ENCODE results near the gene INSRR.

Gene INSRR

GRCh38 chr1:156886583-156887281, 27.8 kb upstream of the INSRR start:
- peaks cover 1 to 3% of the 10 kb centered on the region in 2 experiments for H3K4me1 ChIP-seq (ENCODE audit: control insufficient read depth in 1 of 2, insufficient read depth in 1 of 2, low read depth in 1 of 2, low read length in 1 of 2)
- H3K27ac ChIP-seq, result no peak overlapping the region
- no peak for TF ChIP-seq CTCF (IDR thresholded peaks at IDR 0.05)
- H3K4me3 ChIP-seq (ENCODE audit: low read depth in 1 of 2, low read length in 1 of 2), result no peak overlapping the region
- H3K9me3 ChIP-seq, result no peaks in the 10 kb centered on the region
- peaks cover 81% of the 10 kb centered on the region for H3K27me3 ChIP-seq
- no peaks in the 10 kb centered on the region for H3K36me3 ChIP-seq

- H3K4me3 ChIP-seq (ENCODE audit: low read depth in 1 of 2, low read length in 1 of 2), result no peak overlapping the region
- H3K27me3 ChIP-seq, result peaks cover 81% of the 10 kb centered on the region
- no peaks in the 10 kb centered on the region for H3K36me3 ChIP-seq
- TF ChIP-seq CTCF (IDR thresholded peaks at IDR 0.05), result no peak
- no peak overlapping the region for H3K27ac ChIP-seq
- H3K9me3 ChIP-seq, result no peaks in the 10 kb centered on the region
- H3K4me1 ChIP-seq (ENCODE audit: control insufficient read depth in 1 of 2, insufficient read depth in 1 of 2, low read depth in 1 of 2, low read length in 1 of 2), result no peaks in the 10 kb centered on the region
Measured at GRCh38 chr1:156885880-156886355, 27.0 kb upstream of the INSRR start.

GRCh38 chr1:156885314-156885713, 26.4 kb upstream of the INSRR start:
- Histone ChIP-seq H3K27ac (no peak overlapping the region), H3K4me1 (ENCODE audit: control insufficient read depth in 1 of 2, insufficient read depth in 1 of 2, low read depth in 1 of 2, low read length in 1 of 2) (no peaks in the 10 kb centered on the region), H3K27me3 (peaks cover 79% of the 10 kb centered on the region), H3K36me3 (no peaks in the 10 kb centered on the region), H3K4me3 (ENCODE audit: low read depth in 1 of 2, low read length in 1 of 2) (no peak overlapping the region), H3K9me3 (no peaks in the 10 kb centered on the region)
- no peak for TF ChIP-seq CTCF (IDR thresholded peaks at IDR 0.05)

GRCh38 chr1:156884560-156885184, 25.8 kb upstream of the INSRR start:
- TF ChIP-seq CTCF (IDR thresholded peaks at IDR 0.05), result no peak
- H3K4me1 ChIP-seq (ENCODE audit: control insufficient read depth in 1 of 2, insufficient read depth in 1 of 2, low read depth in 1 of 2, low read length in 1 of 2), result no peaks in the 10 kb centered on the region
- H3K4me3 ChIP-seq (ENCODE audit: low read depth in 1 of 2, low read length in 1 of 2), result no peak overlapping the region
- H3K27ac ChIP-seq, result no peak overlapping the region
- no peaks in the 10 kb centered on the region for H3K9me3 ChIP-seq
- peaks cover 78% of the 10 kb centered on the region for H3K27me3 ChIP-seq
- H3K36me3 ChIP-seq, result no peaks in the 10 kb centered on the region

GRCh38 chr1:156883919-156884318, 25.0 kb upstream of the INSRR start:
- peaks cover 81% of the 10 kb centered on the region for H3K27me3 ChIP-seq
- H3K9me3 ChIP-seq, result no peaks in the 10 kb centered on the region
- H3K27ac ChIP-seq, result no peak overlapping the region
- H3K4me3 ChIP-seq (ENCODE audit: low read depth in 1 of 2, low read length in 1 of 2), result no peak overlapping the region
- TF ChIP-seq CTCF (IDR thresholded peaks at IDR 0.05), result no peak
- H3K4me1 ChIP-seq (ENCODE audit: control insufficient read depth in 1 of 2, insufficient read depth in 1 of 2, low read depth in 1 of 2, low read length in 1 of 2), result no peaks in the 10 kb centered on the region
- H3K36me3 ChIP-seq, result no peaks in the 10 kb centered on the region

Measured in neutrophil (primary cell).